ENCODE results near the gene USP25.

Gene USP25

GRCh38 chr21:15740383-15740782 lies 10.6 kb downstream of the USP25 start:
- TF ChIP-seq CTCF (conservative IDR thresholded peaks at IDR 0.05; ENCODE audit: low read depth), result no peak
- CTCF ChIA-PET, result no interaction called here
- POLR2A ChIA-PET (ENCODE audit: low non-redundant PET), result no interaction called here
- no peak for DNase-seq (ENCODE audit: low spot score)
- H3K27ac ChIP-seq, result no peak overlapping the region

GRCh38 chr21:15741510-15741909 lies 11.7 kb downstream of the USP25 start:
- H3K27ac ChIP-seq, result no peak overlapping the region
- no peak for TF ChIP-seq CTCF (conservative IDR thresholded peaks at IDR 0.05; ENCODE audit: low read depth)
- POLR2A ChIA-PET (ENCODE audit: low non-redundant PET), result no interaction called here
- DNase-seq (ENCODE audit: low spot score), result no peak
- CTCF ChIA-PET, result interaction anchor here (0.5 kb wide), 1 partner anchor 107 kb away, joined by 3 read pairs; no protein-coding TSS in a partner anchor

- DNase-seq (ENCODE audit: low spot score), result no peak
- ChIA-PET POLR2A (ENCODE audit: low non-redundant PET) (no interaction called here), CTCF (no interaction called here)
- peak overlapping the region; percentile 50 for H3K27ac ChIP-seq
- no peak for TF ChIP-seq CTCF (conservative IDR thresholded peaks at IDR 0.05; ENCODE audit: low read depth)
Measured at GRCh38 chr21:15742052-15742670, 12.4 kb downstream of the USP25 start.

GRCh38 chr21:15742694-15743093 lies 12.9 kb downstream of the USP25 start:
- POLR2A ChIA-PET (ENCODE audit: low non-redundant PET), result no interaction called here
- peak overlapping the region; percentile 50 for H3K27ac ChIP-seq
- DNase-seq (ENCODE audit: low spot score), result no peak
- no peak for TF ChIP-seq CTCF (conservative IDR thresholded peaks at IDR 0.05; ENCODE audit: low read depth)
- CTCF ChIA-PET, result no interaction called here

GRCh38 chr21:15743593-15743992 lies 13.8 kb downstream of the USP25 start:
- POLR2A ChIA-PET (ENCODE audit: low non-redundant PET), result no interaction called here
- peak overlapping the region; percentile 50 for H3K27ac ChIP-seq
- TF ChIP-seq CTCF (conservative IDR thresholded peaks at IDR 0.05; ENCODE audit: low read depth), result no peak
- DNase-seq (ENCODE audit: low spot score), result no peak
- CTCF ChIA-PET, result no interaction called here

GRCh38 chr21:15744926-15745325 lies 15.1 kb downstream of the USP25 start:
- no peak overlapping the region for H3K27ac ChIP-seq
- no peak for TF ChIP-seq CTCF (conservative IDR thresholded peaks at IDR 0.05; ENCODE audit: low read depth)
- ChIA-PET CTCF (interaction anchor here (0.6 kb wide), 1 partner anchor 18 kb away, joined by 3 read pairs; no protein-coding TSS in a partner anchor), POLR2A (ENCODE audit: low non-redundant PET) (no interaction called here)
- no peak for DNase-seq (ENCODE audit: low spot score)

Measured in RWPE1 (cell line).